HepG2 (cell line): ENCODE measurements around the gene SLC6A17.

Experiments
- HNRNPK ChIP-seq: fragments of 200-400 bp; formaldehyde crosslinking; IDR thresholded peaks from 2 replicates; pipeline ENCODE4 v1.6.1; 2018; ENCODE audit warnings: low read length, low read depth, moderate library complexity, mild to moderate bottlenecking; ENCODE audit not compliant: poor library complexity, severe bottlenecking
- JUND ChIP-seq: sonication (generic); formaldehyde crosslinking; IDR thresholded peaks from 2 replicates; pipeline ENCODE4 v1.8.0; 2022; ENCODE audit warnings: mild to moderate bottlenecking, missing genetic modification reagents
- MYC ChIP-seq: sonication (generic); formaldehyde crosslinking; IDR thresholded peaks from 2 replicates; pipeline ENCODE4 v1.9.0; 2021; ENCODE audit warnings: missing genetic modification reagents, borderline replicate concordance
- POLR2AphosphoS2 ChIP-seq: IDR thresholded peaks from 2 replicates; pipeline ENCODE4 v1.6.1; 2011; ENCODE audit warnings: low read depth, low read length, improper control_type of control experiment
- SMC3 ChIP-seq: IDR thresholded peaks from 2 replicates; pipeline ENCODE4 v1.6.1; 2011; ENCODE audit warnings: low read length, improper control_type of control experiment
- SRSF9 ChIP-seq: fragments of 200-400 bp; formaldehyde crosslinking; IDR thresholded peaks from 2 replicates; pipeline ENCODE4 v1.6.1; 2018; ENCODE audit warnings: borderline replicate concordance, mild to moderate bottlenecking, low read depth, low read length; ENCODE audit not compliant: insufficient read depth, poor library complexity, severe bottlenecking
- ZNF224 ChIP-seq: sonication (generic); formaldehyde crosslinking; IDR thresholded peaks from 2 replicates; pipeline ENCODE4 v1.5.0; 2020; ENCODE audit warnings: mild to moderate bottlenecking, missing genetic modification reagents
- ZNF274 ChIP-seq: sonication (generic); formaldehyde crosslinking; IDR thresholded peaks from 2 replicates; pipeline ENCODE4 v1.5.1; 2020; ENCODE audit warnings: mild to moderate bottlenecking, missing genetic modification reagents
- ZNF607 ChIP-seq: sonication (generic); formaldehyde crosslinking; IDR thresholded peaks from 2 replicates; pipeline ENCODE4 v1.5.1; 2020; ENCODE audit warnings: missing genetic modification reagents, mild to moderate bottlenecking, borderline replicate concordance
- ZNF660 ChIP-seq: sonication (generic); formaldehyde crosslinking; IDR thresholded peaks from 2 replicates; pipeline ENCODE4 v1.5.1; 2020; ENCODE audit warnings: mild to moderate bottlenecking, low read depth, missing genetic modification reagents, borderline replicate concordance
- TF ChIP-seq, protein P1 (sequence below), 2 experiments: sonication (generic) in 1 of 2; formaldehyde crosslinking in 1 of 2; IDR thresholded peaks; 2 replicates each; pipeline versions ENCODE4 v1.5.1 to v1.6.1; 2011 to 2020; ENCODE audit warnings: borderline replicate concordance in 1 of 2, low read depth in 1 of 2, low read length in 1 of 2, mild to moderate bottlenecking in 1 of 2, missing genetic modification reagents in 1 of 2, moderate library complexity in 1 of 2
- TF ChIP-seq, protein P2 (sequence below): sonication (generic); formaldehyde crosslinking; IDR thresholded peaks from 2 replicates; pipeline ENCODE4 v1.5.0; 2020; ENCODE audit warnings: mild to moderate bottlenecking, missing genetic modification reagents, moderate library complexity
- TF ChIP-seq, protein P3 (sequence below): sonication (generic); formaldehyde crosslinking; IDR thresholded peaks from 2 replicates; pipeline ENCODE4 v1.4.0; 2020; ENCODE audit warnings: missing genetic modification reagents, mild to moderate bottlenecking, borderline replicate concordance
- TF ChIP-seq, protein P4 (sequence below): sonication (generic); formaldehyde crosslinking; IDR thresholded peaks from 2 replicates; pipeline ENCODE4 v1.5.1; 2020; ENCODE audit warnings: mild to moderate bottlenecking, missing genetic modification reagents, moderate library complexity

DNA sequence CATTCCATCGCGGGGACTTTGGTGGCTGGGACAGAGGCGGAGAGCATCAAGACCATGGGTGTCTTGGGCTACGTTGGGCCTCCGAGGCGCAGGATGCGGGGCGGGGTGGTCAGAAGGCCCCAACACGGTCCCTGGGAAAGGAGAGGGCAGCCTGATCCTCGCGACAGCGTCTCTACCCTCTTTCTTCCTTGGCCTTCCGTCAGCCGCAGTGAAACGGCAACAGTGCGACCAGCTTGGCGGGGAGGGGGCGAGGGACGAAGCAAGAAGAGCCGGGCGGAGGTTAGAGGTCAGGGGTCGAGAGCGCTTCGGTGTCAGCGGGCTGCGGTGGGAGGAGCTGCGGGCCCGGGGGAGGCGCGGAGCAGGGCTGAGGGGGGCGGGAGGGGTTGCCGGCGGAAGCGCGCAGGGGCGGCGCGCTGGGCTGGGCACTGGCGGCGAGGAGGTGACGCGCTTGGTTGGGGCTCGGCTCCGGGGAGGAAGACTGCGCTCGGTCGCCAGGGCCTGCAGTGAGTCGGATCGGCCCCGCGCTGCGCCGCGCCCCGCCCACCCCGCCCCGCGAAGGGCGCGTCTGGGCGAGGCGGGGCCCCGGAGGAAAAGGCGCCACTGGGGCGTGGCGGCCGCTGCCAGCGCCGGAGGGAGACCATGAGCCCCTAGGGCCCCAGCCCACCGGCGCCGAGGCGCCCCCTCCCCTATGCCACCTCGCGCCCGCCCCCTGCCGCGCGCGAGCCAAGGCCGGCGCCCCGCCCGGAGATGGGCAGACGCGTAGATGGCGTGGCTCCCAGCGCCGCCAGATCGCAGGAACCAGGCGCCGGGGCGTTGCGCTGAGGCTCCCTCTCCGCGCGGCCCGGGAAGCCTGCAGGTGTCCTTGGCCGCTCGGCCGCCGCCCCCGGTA, 59.7 kb downstream of the SLC6A17 start, which contains the start of gene KCNC4:
- no peak for TF ChIP-seq SRSF9
- TF ChIP-seq ZNF607 (CRISPR knock-in tag), result no peak
- TF ChIP-seq JUND (CRISPR knock-in tag), result no peak
- TF ChIP-seq, protein P1, sequence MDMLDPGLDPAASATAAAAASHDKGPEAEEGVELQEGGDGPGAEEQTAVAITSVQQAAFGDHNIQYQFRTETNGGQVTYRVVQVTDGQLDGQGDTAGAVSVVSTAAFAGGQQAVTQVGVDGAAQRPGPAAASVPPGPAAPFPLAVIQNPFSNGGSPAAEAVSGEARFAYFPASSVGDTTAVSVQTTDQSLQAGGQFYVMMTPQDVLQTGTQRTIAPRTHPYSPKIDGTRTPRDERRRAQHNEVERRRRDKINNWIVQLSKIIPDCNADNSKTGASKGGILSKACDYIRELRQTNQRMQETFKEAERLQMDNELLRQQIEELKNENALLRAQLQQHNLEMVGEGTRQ (IDR thresholded peaks at IDR 0.05; ENCODE audit: low read depth, low read length), result no peak
- TF ChIP-seq, protein P1 (CRISPR knock-in tag; IDR thresholded peaks at IDR 0.05; ENCODE audit: borderline replicate concordance), result no peak
- TF ChIP-seq MYC, result no peak
- TF ChIP-seq, protein P2, sequence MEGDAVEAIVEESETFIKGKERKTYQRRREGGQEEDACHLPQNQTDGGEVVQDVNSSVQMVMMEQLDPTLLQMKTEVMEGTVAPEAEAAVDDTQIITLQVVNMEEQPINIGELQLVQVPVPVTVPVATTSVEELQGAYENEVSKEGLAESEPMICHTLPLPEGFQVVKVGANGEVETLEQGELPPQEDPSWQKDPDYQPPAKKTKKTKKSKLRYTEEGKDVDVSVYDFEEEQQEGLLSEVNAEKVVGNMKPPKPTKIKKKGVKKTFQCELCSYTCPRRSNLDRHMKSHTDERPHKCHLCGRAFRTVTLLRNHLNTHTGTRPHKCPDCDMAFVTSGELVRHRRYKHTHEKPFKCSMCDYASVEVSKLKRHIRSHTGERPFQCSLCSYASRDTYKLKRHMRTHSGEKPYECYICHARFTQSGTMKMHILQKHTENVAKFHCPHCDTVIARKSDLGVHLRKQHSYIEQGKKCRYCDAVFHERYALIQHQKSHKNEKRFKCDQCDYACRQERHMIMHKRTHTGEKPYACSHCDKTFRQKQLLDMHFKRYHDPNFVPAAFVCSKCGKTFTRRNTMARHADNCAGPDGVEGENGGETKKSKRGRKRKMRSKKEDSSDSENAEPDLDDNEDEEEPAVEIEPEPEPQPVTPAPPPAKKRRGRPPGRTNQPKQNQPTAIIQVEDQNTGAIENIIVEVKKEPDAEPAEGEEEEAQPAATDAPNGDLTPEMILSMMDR (CRISPR knock-in tag), result no peak
- no peak for TF ChIP-seq POLR2AphosphoS2
- TF ChIP-seq, protein P3, sequence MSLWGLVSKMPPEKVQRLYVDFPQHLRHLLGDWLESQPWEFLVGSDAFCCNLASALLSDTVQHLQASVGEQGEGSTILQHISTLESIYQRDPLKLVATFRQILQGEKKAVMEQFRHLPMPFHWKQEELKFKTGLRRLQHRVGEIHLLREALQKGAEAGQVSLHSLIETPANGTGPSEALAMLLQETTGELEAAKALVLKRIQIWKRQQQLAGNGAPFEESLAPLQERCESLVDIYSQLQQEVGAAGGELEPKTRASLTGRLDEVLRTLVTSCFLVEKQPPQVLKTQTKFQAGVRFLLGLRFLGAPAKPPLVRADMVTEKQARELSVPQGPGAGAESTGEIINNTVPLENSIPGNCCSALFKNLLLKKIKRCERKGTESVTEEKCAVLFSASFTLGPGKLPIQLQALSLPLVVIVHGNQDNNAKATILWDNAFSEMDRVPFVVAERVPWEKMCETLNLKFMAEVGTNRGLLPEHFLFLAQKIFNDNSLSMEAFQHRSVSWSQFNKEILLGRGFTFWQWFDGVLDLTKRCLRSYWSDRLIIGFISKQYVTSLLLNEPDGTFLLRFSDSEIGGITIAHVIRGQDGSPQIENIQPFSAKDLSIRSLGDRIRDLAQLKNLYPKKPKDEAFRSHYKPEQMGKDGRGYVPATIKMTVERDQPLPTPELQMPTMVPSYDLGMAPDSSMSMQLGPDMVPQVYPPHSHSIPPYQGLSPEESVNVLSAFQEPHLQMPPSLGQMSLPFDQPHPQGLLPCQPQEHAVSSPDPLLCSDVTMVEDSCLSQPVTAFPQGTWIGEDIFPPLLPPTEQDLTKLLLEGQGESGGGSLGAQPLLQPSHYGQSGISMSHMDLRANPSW (CRISPR knock-in tag), result no peak
- TF ChIP-seq ZNF224 (CRISPR knock-in tag), result no peak
- peak; percentile 20 for TF ChIP-seq HNRNPK
- TF ChIP-seq, protein P4, sequence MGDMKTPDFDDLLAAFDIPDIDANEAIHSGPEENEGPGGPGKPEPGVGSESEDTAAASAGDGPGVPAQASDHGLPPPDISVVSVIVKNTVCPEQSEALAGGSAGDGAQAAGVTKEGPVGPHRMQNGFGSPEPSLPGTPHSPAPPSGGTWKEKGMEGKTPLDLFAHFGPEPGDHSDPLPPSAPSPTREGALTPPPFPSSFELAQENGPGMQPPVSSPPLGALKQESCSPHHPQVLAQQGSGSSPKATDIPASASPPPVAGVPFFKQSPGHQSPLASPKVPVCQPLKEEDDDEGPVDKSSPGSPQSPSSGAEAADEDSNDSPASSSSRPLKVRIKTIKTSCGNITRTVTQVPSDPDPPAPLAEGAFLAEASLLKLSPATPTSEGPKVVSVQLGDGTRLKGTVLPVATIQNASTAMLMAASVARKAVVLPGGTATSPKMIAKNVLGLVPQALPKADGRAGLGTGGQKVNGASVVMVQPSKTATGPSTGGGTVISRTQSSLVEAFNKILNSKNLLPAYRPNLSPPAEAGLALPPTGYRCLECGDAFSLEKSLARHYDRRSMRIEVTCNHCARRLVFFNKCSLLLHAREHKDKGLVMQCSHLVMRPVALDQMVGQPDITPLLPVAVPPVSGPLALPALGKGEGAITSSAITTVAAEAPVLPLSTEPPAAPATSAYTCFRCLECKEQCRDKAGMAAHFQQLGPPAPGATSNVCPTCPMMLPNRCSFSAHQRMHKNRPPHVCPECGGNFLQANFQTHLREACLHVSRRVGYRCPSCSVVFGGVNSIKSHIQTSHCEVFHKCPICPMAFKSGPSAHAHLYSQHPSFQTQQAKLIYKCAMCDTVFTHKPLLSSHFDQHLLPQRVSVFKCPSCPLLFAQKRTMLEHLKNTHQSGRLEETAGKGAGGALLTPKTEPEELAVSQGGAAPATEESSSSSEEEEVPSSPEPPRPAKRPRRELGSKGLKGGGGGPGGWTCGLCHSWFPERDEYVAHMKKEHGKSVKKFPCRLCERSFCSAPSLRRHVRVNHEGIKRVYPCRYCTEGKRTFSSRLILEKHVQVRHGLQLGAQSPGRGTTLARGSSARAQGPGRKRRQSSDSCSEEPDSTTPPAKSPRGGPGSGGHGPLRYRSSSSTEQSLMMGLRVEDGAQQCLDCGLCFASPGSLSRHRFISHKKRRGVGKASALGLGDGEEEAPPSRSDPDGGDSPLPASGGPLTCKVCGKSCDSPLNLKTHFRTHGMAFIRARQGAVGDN (CRISPR knock-in tag), result peak; percentile 52
- no peak for TF ChIP-seq ZNF660
- TF ChIP-seq SMC3, result no peak
- no peak for TF ChIP-seq ZNF274 (CRISPR knock-in tag)
